ENCODE measurements around the gene PALM.
A peak's percentile ranks its signal among the peaks of the same experiment; 100 is the strongest.

Gene PALM

GRCh38 chr19:793806-794205, 85.1 kb downstream of the PALM start:
- no peaks in the 10 kb centered on the region; the same call in 1 of the 2 replicates for H3K4me1 ChIP-seq (ENCODE audit: low read length)
- peaks cover 9% of the 10 kb centered on the region for H4K20me1 ChIP-seq (ENCODE audit: insufficient read depth, low read length)
- no peak overlapping the region for H3K4me2 ChIP-seq (ENCODE audit: low read length)
- H3K36me3 ChIP-seq (replicated peaks; ENCODE audit: low read depth, low read length) = peaks cover 9% of the 10 kb centered on the region
- H3K4me3 ChIP-seq (ENCODE audit: low read length) = no peak overlapping the region
- no peaks in the 10 kb centered on the region for H3K9me3 ChIP-seq (ENCODE audit: insufficient read depth, low read length)
- peaks cover 16% of the 10 kb centered on the region for H3K79me2 ChIP-seq (ENCODE audit: low read length)
- H3K27me3 ChIP-seq (ENCODE audit: low read depth, low read length) = no peaks in the 10 kb centered on the region
- TF ChIP-seq CTCF (IDR thresholded peaks at IDR 0.05; ENCODE audit: low read depth, low read length) = no peak
- no peak for TF ChIP-seq EZH2phosphoT487 (IDR thresholded peaks at IDR 0.05; ENCODE audit: low read depth)
- no peak overlapping the region for H3K27ac ChIP-seq (ENCODE audit: low read length)
- no peak overlapping the region for H3K9ac ChIP-seq (ENCODE audit: low read length)
- no peak overlapping the region for H2AFZ ChIP-seq (ENCODE audit: low read depth, low read length)

- peaks cover 19% of the 10 kb centered on the region for H3K36me3 ChIP-seq (replicated peaks; ENCODE audit: low read depth, low read length)
- H4K20me1 ChIP-seq (ENCODE audit: insufficient read depth, low read length) = peaks cover 23% of the 10 kb centered on the region
- H2AFZ ChIP-seq (ENCODE audit: low read depth, low read length) = no peak overlapping the region
- no peak overlapping the region for H3K9ac ChIP-seq (ENCODE audit: low read length)
- peaks cover 29% of the 10 kb centered on the region for H3K79me2 ChIP-seq (ENCODE audit: low read length)
- H3K4me1 ChIP-seq (ENCODE audit: low read length) = peaks cover 10% of the 10 kb centered on the region
- no peaks in the 10 kb centered on the region for H3K9me3 ChIP-seq (ENCODE audit: insufficient read depth, low read length)
- H3K4me3 ChIP-seq (ENCODE audit: low read length) = no peak overlapping the region
- TF ChIP-seq EZH2phosphoT487 (IDR thresholded peaks at IDR 0.05; ENCODE audit: low read depth) (no peak), CTCF (IDR thresholded peaks at IDR 0.05; ENCODE audit: low read depth, low read length) (no peak)
- no peaks in the 10 kb centered on the region for H3K27me3 ChIP-seq (ENCODE audit: low read depth, low read length)
- H3K27ac ChIP-seq (ENCODE audit: low read length) = no peak overlapping the region
- H3K4me2 ChIP-seq (ENCODE audit: low read length) = no peak overlapping the region
Measured at GRCh38 chr19:795073-795611, 86.4 kb downstream of the PALM start.

- H4K20me1 ChIP-seq (ENCODE audit: insufficient read depth, low read length) = peaks cover 31% of the 10 kb centered on the region
- no peaks in the 10 kb centered on the region for H3K9me3 ChIP-seq (ENCODE audit: insufficient read depth, low read length)
- H3K4me1 ChIP-seq (ENCODE audit: low read length) = peaks cover 12% of the 10 kb centered on the region
- H3K79me2 ChIP-seq (ENCODE audit: low read length) = peaks cover 37% of the 10 kb centered on the region
- H3K27me3 ChIP-seq (ENCODE audit: low read depth, low read length) = no peaks in the 10 kb centered on the region
- TF ChIP-seq CTCF (IDR thresholded peaks at IDR 0.05; ENCODE audit: low read depth, low read length) (no peak), EZH2phosphoT487 (IDR thresholded peaks at IDR 0.05; ENCODE audit: low read depth) (no peak)
- peak overlapping the region; percentile 84 for H3K9ac ChIP-seq (ENCODE audit: low read length)
- H2AFZ ChIP-seq (ENCODE audit: low read depth, low read length) = no peak overlapping the region
- peak overlapping the region; percentile 58; the same call in 1 of the 2 replicates for H3K27ac ChIP-seq (ENCODE audit: low read length)
- H3K36me3 ChIP-seq (replicated peaks; ENCODE audit: low read depth, low read length) = peaks cover 26% of the 10 kb centered on the region
- H3K4me3 ChIP-seq (ENCODE audit: low read length) = peak overlapping the region; percentile 81
- H3K4me2 ChIP-seq (ENCODE audit: low read length) = peak overlapping the region; percentile 65
Measured at GRCh38 chr19:795691-796581, 87.2 kb downstream of the PALM start.

Data from OCI-LY3 (cell line).